GM12801 (cell line): ENCODE results near the gene LDLRAD3.

Experiments
- CTCF ChIP-seq: IDR thresholded peaks from one replicate; pipeline ENCODE4 v1.5.1; 2011; ENCODE audit warnings: control low read depth; ENCODE audit not compliant: insufficient read length; ENCODE audit errors: extremely low read depth

The LDLRAD3 gene

DNA sequence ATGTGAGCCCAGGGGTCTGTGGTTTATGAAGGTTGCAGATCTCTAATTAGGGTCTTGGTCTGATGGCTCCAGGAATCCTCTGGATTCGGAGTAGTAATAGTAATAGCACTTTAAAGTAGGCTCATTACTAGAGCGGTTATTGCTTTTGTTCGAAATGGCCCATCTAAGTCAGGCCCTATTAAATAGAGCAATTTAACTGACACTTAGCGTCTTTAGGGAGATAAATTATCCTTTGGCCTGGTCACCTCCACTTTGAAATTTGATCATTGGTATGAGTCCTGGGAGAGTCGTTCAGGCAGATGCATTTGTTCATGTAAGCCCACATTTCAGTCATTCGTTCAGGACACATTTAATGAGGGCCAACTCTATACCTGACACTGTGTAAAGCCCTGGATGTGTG, 54.8 kb downstream of the LDLRAD3 start:
- no peak for TF ChIP-seq CTCF

DNA sequence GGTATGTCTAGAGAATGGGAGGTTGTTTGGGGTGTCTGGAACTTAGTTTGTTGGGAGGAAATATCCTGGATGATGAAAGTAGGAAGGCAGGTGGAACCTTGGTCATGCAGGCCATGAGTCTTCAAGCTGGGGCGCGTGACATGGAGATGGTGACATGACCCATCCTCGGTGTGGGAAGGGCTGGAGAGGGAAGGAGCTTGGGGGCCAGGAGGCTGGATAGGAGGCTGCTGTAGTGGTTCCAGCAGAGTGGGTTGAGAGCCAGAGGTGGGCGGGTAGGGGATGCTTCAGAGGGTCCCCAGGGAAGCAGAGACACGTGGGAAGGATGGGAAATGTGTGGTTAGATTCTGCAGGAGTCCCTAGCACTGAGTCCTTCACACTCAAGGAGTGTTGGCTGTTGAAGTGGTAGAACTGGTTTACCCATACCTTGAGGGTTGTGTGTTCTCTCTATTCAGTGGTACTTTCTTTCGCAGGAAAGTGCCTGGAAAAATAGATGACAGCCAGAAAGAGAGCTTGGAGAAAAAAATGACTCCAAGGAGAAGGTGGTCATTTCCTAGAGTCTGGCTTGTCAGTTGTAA, 56.8 kb downstream of the LDLRAD3 start:
- no peak for TF ChIP-seq CTCF

GRCh38 chr11:36002196-36002595, 58.3 kb downstream of the LDLRAD3 start:
- no peak for TF ChIP-seq CTCF

DNA sequence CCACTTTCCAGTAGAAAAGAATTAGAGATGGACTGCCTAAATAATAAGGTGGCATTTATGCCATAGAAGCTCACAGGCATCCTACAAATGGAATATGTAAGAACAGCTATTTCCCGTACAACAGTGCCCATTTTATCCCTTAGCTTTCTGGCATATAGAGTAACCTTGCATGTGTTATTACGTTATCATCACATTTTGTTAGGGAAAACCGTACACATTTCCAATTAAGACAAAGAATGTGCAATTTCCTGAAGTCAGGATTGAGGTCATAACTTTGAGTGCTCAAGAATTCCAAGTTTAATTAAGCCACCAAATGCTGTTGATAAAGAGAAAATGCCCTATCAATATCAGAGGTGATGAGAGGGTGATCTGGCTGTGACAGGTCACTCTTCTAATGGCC, 58.9 kb downstream of the LDLRAD3 start:
- TF ChIP-seq CTCF = no peak

- TF ChIP-seq CTCF = no peak
Measured at GRCh38 chr11:36006556-36006955, 62.7 kb downstream of the LDLRAD3 start.

GRCh38 chr11:36007127-36007655, 63.3 kb downstream of the LDLRAD3 start:
- no peak for TF ChIP-seq CTCF

DNA sequence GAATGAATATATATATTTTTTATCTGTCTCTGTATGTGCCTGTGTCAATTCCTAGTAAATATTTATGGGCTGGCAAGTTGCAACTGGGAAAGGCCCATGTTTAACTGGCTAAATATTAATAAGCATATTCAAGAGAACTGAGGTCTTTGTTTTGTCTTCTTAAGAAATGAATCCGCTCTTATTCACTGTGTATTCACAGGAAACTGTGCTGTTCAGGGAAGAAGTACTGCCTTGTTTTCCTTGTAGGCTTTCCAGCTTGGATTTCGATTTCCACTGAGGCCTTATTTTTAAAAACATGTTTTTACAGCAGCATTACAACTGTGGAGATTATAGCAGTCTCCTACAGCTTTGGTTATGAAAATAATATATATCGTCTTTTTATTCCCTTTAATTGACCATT, 64.7 kb downstream of the LDLRAD3 start:
- no peak for TF ChIP-seq CTCF
